Measurements from ENCODE around the gene PAQR7.

Gene PAQR7

GRCh38 chr1:25912076-25912831 lies 36.7 kb upstream of the PAQR7 start:
- no peaks in the 10 kb centered on the region for H3K27me3 ChIP-seq (ENCODE audit: control insufficient read depth, insufficient read depth, low read length)
- no peaks in the 10 kb centered on the region for H3K9me3 ChIP-seq (ENCODE audit: control insufficient read depth, insufficient read depth, low read length)
- H3K27ac ChIP-seq (ENCODE audit: low read depth, low read length): no peak overlapping the region
- H3K4me3 ChIP-seq (ENCODE audit: low read depth, low read length): no peak overlapping the region
- H3K36me3 ChIP-seq (ENCODE audit: control insufficient read depth, insufficient read depth, low read length): no peaks in the 10 kb centered on the region
- H3K4me1 ChIP-seq (ENCODE audit: control insufficient read depth, insufficient read depth, low read length): peaks cover 6% of the 10 kb centered on the region; the same call in 1 of the 2 replicates
- no peak overlapping the region for H3K9ac ChIP-seq (ENCODE audit: low read depth, low read length)

GRCh38 chr1:25911162-25911561 lies 35.7 kb upstream of the PAQR7 start:
- no peak overlapping the region for H3K27ac ChIP-seq (ENCODE audit: low read depth, low read length)
- no peaks in the 10 kb centered on the region for H3K9me3 ChIP-seq (ENCODE audit: control insufficient read depth, insufficient read depth, low read length)
- H3K4me3 ChIP-seq (ENCODE audit: low read depth, low read length): no peak overlapping the region
- H3K4me1 ChIP-seq (ENCODE audit: control insufficient read depth, insufficient read depth, low read length): peaks cover 14% of the 10 kb centered on the region
- H3K27me3 ChIP-seq (ENCODE audit: control insufficient read depth, insufficient read depth, low read length): no peaks in the 10 kb centered on the region
- H3K36me3 ChIP-seq (ENCODE audit: control insufficient read depth, insufficient read depth, low read length): no peaks in the 10 kb centered on the region
- H3K9ac ChIP-seq (ENCODE audit: low read depth, low read length): no peak overlapping the region

GRCh38 chr1:25909040-25909439 lies 33.5 kb upstream of the PAQR7 start:
- H3K4me1 ChIP-seq (ENCODE audit: control insufficient read depth, insufficient read depth, low read length): peaks cover 20% of the 10 kb centered on the region
- peaks cover 5% of the 10 kb centered on the region for H3K36me3 ChIP-seq (ENCODE audit: control insufficient read depth, insufficient read depth, low read length)
- no peaks in the 10 kb centered on the region for H3K9me3 ChIP-seq (ENCODE audit: control insufficient read depth, insufficient read depth, low read length)
- H3K27ac ChIP-seq (ENCODE audit: low read depth, low read length): no peak overlapping the region
- H3K9ac ChIP-seq (ENCODE audit: low read depth, low read length): no peak overlapping the region
- no peaks in the 10 kb centered on the region for H3K27me3 ChIP-seq (ENCODE audit: control insufficient read depth, insufficient read depth, low read length)
- H3K4me3 ChIP-seq (ENCODE audit: low read depth, low read length): no peak overlapping the region

- peaks cover 23% of the 10 kb centered on the region for H3K4me1 ChIP-seq (ENCODE audit: control insufficient read depth, insufficient read depth, low read length)
- H3K9me3 ChIP-seq (ENCODE audit: control insufficient read depth, insufficient read depth, low read length): no peaks in the 10 kb centered on the region
- no peaks in the 10 kb centered on the region for H3K27me3 ChIP-seq (ENCODE audit: control insufficient read depth, insufficient read depth, low read length)
- no peak overlapping the region for H3K27ac ChIP-seq (ENCODE audit: low read depth, low read length)
- no peak overlapping the region for H3K9ac ChIP-seq (ENCODE audit: low read depth, low read length)
- H3K36me3 ChIP-seq (ENCODE audit: control insufficient read depth, insufficient read depth, low read length): peaks cover 14% of the 10 kb centered on the region
- no peak overlapping the region for H3K4me3 ChIP-seq (ENCODE audit: low read depth, low read length)
Measured at GRCh38 chr1:25908161-25908560, 32.7 kb upstream of the PAQR7 start.

GRCh38 chr1:25907601-25908000 lies 32.1 kb upstream of the PAQR7 start:
- Histone ChIP-seq H3K36me3 (ENCODE audit: control insufficient read depth, insufficient read depth, low read length) (peaks cover 20% of the 10 kb centered on the region), H3K27ac (ENCODE audit: low read depth, low read length) (no peak overlapping the region), H3K27me3 (ENCODE audit: control insufficient read depth, insufficient read depth, low read length) (no peaks in the 10 kb centered on the region), H3K4me1 (ENCODE audit: control insufficient read depth, insufficient read depth, low read length) (peaks cover 23% of the 10 kb centered on the region), H3K9ac (ENCODE audit: low read depth, low read length) (no peak overlapping the region), H3K9me3 (ENCODE audit: control insufficient read depth, insufficient read depth, low read length) (no peaks in the 10 kb centered on the region), H3K4me3 (ENCODE audit: low read depth, low read length) (no peak overlapping the region)

- Histone ChIP-seq H3K27ac (ENCODE audit: low read depth, low read length) (peak overlapping the region; percentile 96), H3K36me3 (ENCODE audit: control insufficient read depth, insufficient read depth, low read length) (peaks cover 28% of the 10 kb centered on the region), H3K9me3 (ENCODE audit: control insufficient read depth, insufficient read depth, low read length) (no peaks in the 10 kb centered on the region), H3K9ac (ENCODE audit: low read depth, low read length) (peak overlapping the region; percentile 63), H3K4me3 (ENCODE audit: low read depth, low read length) (peak overlapping the region; percentile 77), H3K27me3 (ENCODE audit: control insufficient read depth, insufficient read depth, low read length) (no peaks in the 10 kb centered on the region), H3K4me1 (ENCODE audit: control insufficient read depth, insufficient read depth, low read length) (peaks cover 23% of the 10 kb centered on the region)
Measured at GRCh38 chr1:25906644-25907300, 31.3 kb upstream of the PAQR7 start.

GRCh38 chr1:25905680-25906643 lies 30.5 kb upstream of the PAQR7 start, which contains the start of gene STMN1:
STMN1 (minus strand) TSS chr1:25906419; CDS start chr1:25904676, 1,743 bp downstream.
- H3K27me3 ChIP-seq (ENCODE audit: control insufficient read depth, insufficient read depth, low read length): no peaks in the 10 kb centered on the region
- peak within 1 kb of the TSS; percentile 91 for H3K9ac ChIP-seq (ENCODE audit: low read depth, low read length)
- H3K27ac ChIP-seq (ENCODE audit: low read depth, low read length): peak within 1 kb of the TSS; percentile 96
- H3K9me3 ChIP-seq (ENCODE audit: control insufficient read depth, insufficient read depth, low read length): no peaks in the 10 kb centered on the region
- peaks cover 23% of the 10 kb centered on the region for H3K4me1 ChIP-seq (ENCODE audit: control insufficient read depth, insufficient read depth, low read length)
- peaks cover 36% of the 10 kb centered on the region for H3K36me3 ChIP-seq (ENCODE audit: control insufficient read depth, insufficient read depth, low read length)
- H3K4me3 ChIP-seq (ENCODE audit: low read depth, low read length): peak within 1 kb of the TSS; percentile 77

GRCh38 chr1:25904943-25905679 lies 29.6 kb upstream of the PAQR7 start:
- peak overlapping the region; percentile 96 for H3K27ac ChIP-seq (ENCODE audit: low read depth, low read length)
- H3K4me3 ChIP-seq (ENCODE audit: low read depth, low read length): peak overlapping the region; percentile 77
- peaks cover 45% of the 10 kb centered on the region for H3K36me3 ChIP-seq (ENCODE audit: control insufficient read depth, insufficient read depth, low read length)
- H3K4me1 ChIP-seq (ENCODE audit: control insufficient read depth, insufficient read depth, low read length): peaks cover 23% of the 10 kb centered on the region
- no peaks in the 10 kb centered on the region for H3K27me3 ChIP-seq (ENCODE audit: control insufficient read depth, insufficient read depth, low read length)
- H3K9me3 ChIP-seq (ENCODE audit: control insufficient read depth, insufficient read depth, low read length): no peaks in the 10 kb centered on the region
- peak overlapping the region; percentile 28 for H3K9ac ChIP-seq (ENCODE audit: low read depth, low read length)

- H3K9ac ChIP-seq (ENCODE audit: low read depth, low read length): no peak overlapping the region
- peak overlapping the region; percentile 77 for H3K4me3 ChIP-seq (ENCODE audit: low read depth, low read length)
- H3K36me3 ChIP-seq (ENCODE audit: control insufficient read depth, insufficient read depth, low read length): peaks cover 56% of the 10 kb centered on the region
- H3K27ac ChIP-seq (ENCODE audit: low read depth, low read length): no peak overlapping the region
- peaks cover 23% of the 10 kb centered on the region for H3K4me1 ChIP-seq (ENCODE audit: control insufficient read depth, insufficient read depth, low read length)
- H3K9me3 ChIP-seq (ENCODE audit: control insufficient read depth, insufficient read depth, low read length): no peaks in the 10 kb centered on the region
- no peaks in the 10 kb centered on the region for H3K27me3 ChIP-seq (ENCODE audit: control insufficient read depth, insufficient read depth, low read length)
Measured at GRCh38 chr1:25903986-25904385, 28.5 kb upstream of the PAQR7 start.

GRCh38 chr1:25902462-25902861 lies 27.0 kb upstream of the PAQR7 start:
- no peaks in the 10 kb centered on the region for H3K9me3 ChIP-seq (ENCODE audit: control insufficient read depth, insufficient read depth, low read length)
- H3K9ac ChIP-seq (ENCODE audit: low read depth, low read length): no peak overlapping the region
- no peaks in the 10 kb centered on the region for H3K27me3 ChIP-seq (ENCODE audit: control insufficient read depth, insufficient read depth, low read length)
- no peak overlapping the region for H3K4me3 ChIP-seq (ENCODE audit: low read depth, low read length)
- peaks cover 19% of the 10 kb centered on the region for H3K4me1 ChIP-seq (ENCODE audit: control insufficient read depth, insufficient read depth, low read length)
- H3K36me3 ChIP-seq (ENCODE audit: control insufficient read depth, insufficient read depth, low read length): peaks cover 65% of the 10 kb centered on the region
- H3K27ac ChIP-seq (ENCODE audit: low read depth, low read length): no peak overlapping the region
